Transverse colon (tissue), 4 donors: Measurements from ENCODE around the gene TAF4. TPM values are rescaled to one million over a fixed set of nuclear protein-coding genes. Genes with fewer than 3 reads are reported as not detected.

Source experiments
- DNase-seq: peaks from one replicate; pipeline ENCODE4 v3.0.0-alpha.2; 2019
- H3K27ac ChIP-seq, 4 donors: fragments of 200-600 bp; sonication (generic); 2 replicates each; pipeline ENCODE4 v1.5.1; 2016 to 2018; ENCODE audit warnings: inconsistent platforms in 4 of 4
- H3K27me3 ChIP-seq: fragments of 200-600 bp; sonication (generic); 2 replicates; pipeline ENCODE4 v1.5.1; 2017; ENCODE audit warnings: inconsistent platforms
- H3K36me3 ChIP-seq, 4 donors: fragments of 200-600 bp; sonication (generic); 2 replicates each; pipeline ENCODE4 v1.5.1; 2017 to 2019; ENCODE audit warnings: inconsistent platforms in 4 of 4
- H3K4me1 ChIP-seq, 4 donors: fragments of 200-600 bp; sonication (generic); 2 replicates each; pipeline ENCODE4 v1.5.1; 2017 to 2020; ENCODE audit warnings: inconsistent platforms in 4 of 4
- H3K4me3 ChIP-seq, 4 donors: fragments of 200-600 bp; sonication (generic); 1 replicate in 1 of 4; 2 replicates in 3 of 4; pipeline versions ENCODE4 v1.5.1 to v1.6.1; 2017 to 2019; ENCODE audit warnings: inconsistent platforms in 4 of 4
- H3K9me3 ChIP-seq, 2 donors: fragments of 200-600 bp; sonication (generic); 2 replicates each; pipeline ENCODE4 v1.5.1; 2017 to 2019; ENCODE audit warnings: inconsistent platforms in 2 of 2
- EP300 ChIP-seq: sonication (generic); formaldehyde crosslinking; IDR thresholded peaks from one replicate; pipeline ENCODE4 v1.6.1; 2017; ENCODE audit warnings: antibody characterized with exemption, low read depth
- POLR2A ChIP-seq: fragments of 450-650 bp; IDR thresholded peaks from one replicate; pipeline ENCODE4 v1.6.1; 2016; ENCODE audit warnings: antibody characterized with exemption, mild to moderate bottlenecking, moderate library complexity
- POLR2AphosphoS5 ChIP-seq, 3 donors: sonication (generic); formaldehyde crosslinking; IDR thresholded peaks; one replicate each; pipeline ENCODE4 v1.6.1; 2016; ENCODE audit warnings: antibody characterized with exemption in 3 of 3
- WGBS, 2 donors: methylation state at CpG; one replicate each; pipeline ENCODE4 v1.1.5; 2018; ENCODE audit warnings: low coverage in 1 of 2; 5-methylcytosine and 5-hydroxymethylcytosine counted together
- in situ Hi-C, 4 donors: fragments of 200-750 bp; cut with MboI; loops; one replicate each; pipeline versions ENCODE4 v1.15.0 to v1.15.1; 2017; ENCODE audit warnings: low sequenced_read_pairs in 3 of 4, low pct_ligation_motif_present in 1 of 4, low pct_unique_long_range_greater_than_20kb in 1 of 4
- intact Hi-C: fragments of 100-400 bp; cut with DNase I; formaldehyde crosslinking; loops from one replicate; pipeline ENCODE4 v1.15.1; 2023; ENCODE audit warnings: low total_unique reads
- total RNA-seq, 4 donors: library from RNA; depleted of rRNA; stranded (reverse); fragments of >200 nt; gene quantifications; one replicate each; pipeline ENCODE4 v1.1.0, GENCODE V29; 2016
- TF ChIP-seq, protein P1 (sequence below), 5 experiments: fragments of 200-600 bp in 3 of 5; fragments of 450-650 bp in 2 of 5; sonication (generic) in 3 of 5; IDR thresholded peaks; 1 replicate in 2 of 5; 2 replicates in 3 of 5; pipeline ENCODE4 v1.5.1; 2016 to 2017; ENCODE audit warnings: antibody characterized with exemption in 5 of 5, inconsistent platforms in 3 of 5, mild to moderate bottlenecking in 2 of 5, moderate library complexity in 1 of 5

Gene TAF4
- total RNA-seq, 4 donors from 2014 or later = 18.9 to 39.5 (median 24.3) TPM

DNA sequence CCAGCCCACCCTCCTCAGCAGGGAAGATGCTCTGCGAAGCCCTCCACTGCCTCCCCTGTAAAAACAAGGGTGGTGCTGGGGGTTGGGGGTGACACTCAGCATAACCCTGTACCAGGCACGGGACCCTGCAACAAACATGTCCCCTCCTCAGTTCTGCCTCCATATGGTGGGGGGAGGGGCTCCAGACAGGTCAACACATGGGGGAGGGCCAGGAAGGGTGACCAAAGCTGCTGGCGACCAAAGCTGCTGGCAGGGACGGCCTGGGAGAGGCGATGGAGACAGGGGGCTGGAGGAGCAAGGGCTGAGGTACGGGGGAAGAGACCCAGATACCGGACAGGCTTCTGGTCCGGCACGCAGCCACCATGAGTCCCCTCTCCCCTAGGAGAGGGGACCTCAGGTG is 123.2 kb downstream of the TAF4 start:
- Histone ChIP-seq H3K9me3 (no peaks in the 10 kb centered on the region), H3K4me3 (no peak overlapping the region), H3K36me3 (no peaks in the 10 kb centered on the region), H3K27me3 (peaks cover 6% of the 10 kb centered on the region), H3K4me1 (no peaks in the 10 kb centered on the region), H3K27ac (no peak overlapping the region)
- no peak for TF ChIP-seq EP300
- TF ChIP-seq POLR2A = no peak
- no peak for TF ChIP-seq POLR2AphosphoS5 (IDR thresholded peaks at IDR 0.05)
- WGBS, 2 donors = 80 to 85% methylated on average over 1 to 9 of the region's 9 CpGs
- intact Hi-C loops (no loop called here), in situ Hi-C loops (no loop called here)
- DNase-seq = no peak

GRCh38 chr20:61941721-61942405 is 123.8 kb downstream of the TAF4 start:
- H3K4me1 ChIP-seq = no peaks in the 10 kb centered on the region
- DNase-seq = no peak
- no peaks in the 10 kb centered on the region for H3K9me3 ChIP-seq
- intact Hi-C loops (no loop called here), in situ Hi-C loops (no loop called here)
- H3K36me3 ChIP-seq = no peaks in the 10 kb centered on the region
- 92% methylated on average over 10 of the region's 16 CpGs; no CpG with 5 or more reads in 1 of the 2 donors for WGBS, 2 donors
- peaks cover 12% of the 10 kb centered on the region for H3K27me3 ChIP-seq
- TF ChIP-seq POLR2AphosphoS5 (IDR thresholded peaks at IDR 0.05) = no peak
- TF ChIP-seq, protein P1, sequence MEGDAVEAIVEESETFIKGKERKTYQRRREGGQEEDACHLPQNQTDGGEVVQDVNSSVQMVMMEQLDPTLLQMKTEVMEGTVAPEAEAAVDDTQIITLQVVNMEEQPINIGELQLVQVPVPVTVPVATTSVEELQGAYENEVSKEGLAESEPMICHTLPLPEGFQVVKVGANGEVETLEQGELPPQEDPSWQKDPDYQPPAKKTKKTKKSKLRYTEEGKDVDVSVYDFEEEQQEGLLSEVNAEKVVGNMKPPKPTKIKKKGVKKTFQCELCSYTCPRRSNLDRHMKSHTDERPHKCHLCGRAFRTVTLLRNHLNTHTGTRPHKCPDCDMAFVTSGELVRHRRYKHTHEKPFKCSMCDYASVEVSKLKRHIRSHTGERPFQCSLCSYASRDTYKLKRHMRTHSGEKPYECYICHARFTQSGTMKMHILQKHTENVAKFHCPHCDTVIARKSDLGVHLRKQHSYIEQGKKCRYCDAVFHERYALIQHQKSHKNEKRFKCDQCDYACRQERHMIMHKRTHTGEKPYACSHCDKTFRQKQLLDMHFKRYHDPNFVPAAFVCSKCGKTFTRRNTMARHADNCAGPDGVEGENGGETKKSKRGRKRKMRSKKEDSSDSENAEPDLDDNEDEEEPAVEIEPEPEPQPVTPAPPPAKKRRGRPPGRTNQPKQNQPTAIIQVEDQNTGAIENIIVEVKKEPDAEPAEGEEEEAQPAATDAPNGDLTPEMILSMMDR (IDR thresholded peaks at IDR 0.05) = no peak
- TF ChIP-seq EP300 = no peak
- TF ChIP-seq POLR2A = no peak
- no peak overlapping the region for H3K27ac ChIP-seq
- H3K4me3 ChIP-seq = no peak overlapping the region

- Histone ChIP-seq H3K27me3 (peaks cover 12% of the 10 kb centered on the region), H3K4me1 (no peaks in the 10 kb centered on the region), H3K4me3 (no peak overlapping the region), H3K36me3 (no peaks in the 10 kb centered on the region), H3K27ac (no peak overlapping the region), H3K9me3 (no peaks in the 10 kb centered on the region)
- TF ChIP-seq, protein P1 (IDR thresholded peaks at IDR 0.05) = no peak
- no peak for TF ChIP-seq POLR2A
- no peak for TF ChIP-seq EP300
- TF ChIP-seq POLR2AphosphoS5 (IDR thresholded peaks at IDR 0.05) = no peak
- DNase-seq = no peak
- 85% methylated on average over 16 of the region's 16 CpGs; no CpG with 5 or more reads in 1 of the 2 donors for WGBS, 2 donors
- in situ Hi-C loops (no loop called here), intact Hi-C loops (no loop called here)
Measured at GRCh38 chr20:61940976-61941720, 124.5 kb downstream of the TAF4 start.

GRCh38 chr20:61940491-61940890 is 125.2 kb downstream of the TAF4 start:
- DNase-seq = no peak
- in situ Hi-C loops (no loop called here), intact Hi-C loops (no loop called here)
- WGBS, 2 donors = 92 to 93% methylated on average over 3 to 17 of the region's 17 CpGs
- Histone ChIP-seq H3K9me3 (no peaks in the 10 kb centered on the region), H3K4me3 (no peak overlapping the region), H3K36me3 (no peaks in the 10 kb centered on the region), H3K27me3 (peaks cover 12% of the 10 kb centered on the region), H3K27ac (no peak overlapping the region), H3K4me1 (no peaks in the 10 kb centered on the region)
- TF ChIP-seq POLR2A = no peak
- TF ChIP-seq EP300 = no peak
- TF ChIP-seq POLR2AphosphoS5 (IDR thresholded peaks at IDR 0.05) = no peak
- TF ChIP-seq, protein P1 (IDR thresholded peaks at IDR 0.05) = no peak
